ENCODE results near the gene DNAI2.

Gene DNAI2

DNA sequence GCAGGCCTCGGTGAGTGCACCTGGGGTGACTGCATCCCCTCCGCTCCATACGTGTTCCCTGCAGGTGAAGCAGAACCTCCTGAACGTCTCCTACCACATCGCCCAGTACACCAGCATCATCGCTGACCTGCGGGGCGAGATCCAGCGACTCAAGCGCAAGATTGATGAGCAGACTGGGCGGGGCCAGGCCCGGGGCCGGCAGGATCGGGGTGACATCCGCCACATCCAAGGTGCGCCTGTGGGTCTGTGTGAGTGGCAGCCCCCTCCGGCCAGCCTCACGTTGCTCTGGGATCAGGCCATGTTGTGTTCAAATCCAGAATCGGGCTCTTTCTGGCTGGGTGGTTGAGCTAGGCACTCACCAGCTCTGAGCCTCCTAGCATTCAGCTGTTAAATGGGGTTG lies 75.1 kb downstream of the DNAI2 start:
- ChIA-PET CTCF (no interaction called here), POLR2A (no interaction called here)
- TF ChIP-seq, protein P1, sequence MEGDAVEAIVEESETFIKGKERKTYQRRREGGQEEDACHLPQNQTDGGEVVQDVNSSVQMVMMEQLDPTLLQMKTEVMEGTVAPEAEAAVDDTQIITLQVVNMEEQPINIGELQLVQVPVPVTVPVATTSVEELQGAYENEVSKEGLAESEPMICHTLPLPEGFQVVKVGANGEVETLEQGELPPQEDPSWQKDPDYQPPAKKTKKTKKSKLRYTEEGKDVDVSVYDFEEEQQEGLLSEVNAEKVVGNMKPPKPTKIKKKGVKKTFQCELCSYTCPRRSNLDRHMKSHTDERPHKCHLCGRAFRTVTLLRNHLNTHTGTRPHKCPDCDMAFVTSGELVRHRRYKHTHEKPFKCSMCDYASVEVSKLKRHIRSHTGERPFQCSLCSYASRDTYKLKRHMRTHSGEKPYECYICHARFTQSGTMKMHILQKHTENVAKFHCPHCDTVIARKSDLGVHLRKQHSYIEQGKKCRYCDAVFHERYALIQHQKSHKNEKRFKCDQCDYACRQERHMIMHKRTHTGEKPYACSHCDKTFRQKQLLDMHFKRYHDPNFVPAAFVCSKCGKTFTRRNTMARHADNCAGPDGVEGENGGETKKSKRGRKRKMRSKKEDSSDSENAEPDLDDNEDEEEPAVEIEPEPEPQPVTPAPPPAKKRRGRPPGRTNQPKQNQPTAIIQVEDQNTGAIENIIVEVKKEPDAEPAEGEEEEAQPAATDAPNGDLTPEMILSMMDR (IDR thresholded peaks at IDR 0.05; ENCODE audit: control extremely low read depth, extremely low read depth, low read depth, missing control alignments): no peak
- no peak for DNase-seq (ENCODE audit: extremely low spot score)

DNA sequence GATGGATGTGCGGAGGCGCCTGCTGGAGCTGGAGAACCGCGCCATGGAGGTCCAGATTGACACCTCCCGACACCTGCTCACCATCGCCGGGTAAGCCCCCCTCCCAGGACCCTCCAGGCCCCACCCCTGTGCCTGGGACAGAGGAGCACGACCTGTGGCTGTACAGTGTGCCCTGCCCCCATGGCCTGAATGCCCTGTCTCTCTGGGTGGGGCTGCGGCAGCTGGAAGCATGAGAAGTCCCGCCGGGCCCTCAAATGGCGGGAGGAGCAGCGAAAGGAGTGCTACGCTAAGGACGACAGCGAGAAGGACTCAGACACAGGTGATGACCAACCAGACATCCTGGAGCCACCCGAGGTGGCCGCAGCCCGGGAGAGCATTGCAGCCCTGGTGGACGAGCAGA lies 76.5 kb downstream of the DNAI2 start:
- ChIA-PET POLR2A (no interaction called here), CTCF (interaction anchor here (0.8 to 1.6 kb wide), 3 partner anchors 13 to 139 kb away, joined by 3 read pairs; no protein-coding TSS in a partner anchor)
- DNase-seq (ENCODE audit: extremely low spot score): no peak
- TF ChIP-seq, protein P1 (IDR thresholded peaks at IDR 0.05; ENCODE audit: control extremely low read depth, extremely low read depth, low read depth, missing control alignments): no peak

GRCh38 chr17:74351552-74352210 lies 77.6 kb downstream of the DNAI2 start:
- POLR2A ChIA-PET: no interaction called here
- CTCF ChIA-PET: interaction anchor here (1.5 to 2.2 kb wide), 7 partner anchors 11 to 142 kb away, joined by 3 to 17 read pairs (median 3); partner anchors contain the start of genes BTBD17 and GPR142

GRCh38 chr17:74353446-74354060 lies 79.5 kb downstream of the DNAI2 start:
- TF ChIP-seq, protein P1 (IDR thresholded peaks at IDR 0.05; ENCODE audit: control extremely low read depth, extremely low read depth, low read depth, missing control alignments): no peak
- ChIA-PET POLR2A (no interaction called here), CTCF (interaction anchor here (0.9 to 2.2 kb wide), 5 partner anchors 9 to 117 kb away, joined by 3 to 17 read pairs (median 5); partner anchors contain the start of genes BTBD17 and GPR142)
- DNase-seq (ENCODE audit: extremely low spot score): no peak

More at GRCh38 chr17:74351552-74352210, 77.6 kb downstream of the DNAI2 start:
- DNase-seq (ENCODE audit: extremely low spot score): no peak
- TF ChIP-seq, protein P1 (IDR thresholded peaks at IDR 0.05; ENCODE audit: control extremely low read depth, extremely low read depth, low read depth, missing control alignments): no peak

GRCh38 chr17:74354123-74354522 lies 80.1 kb downstream of the DNAI2 start:
- ChIA-PET POLR2A (no interaction called here), CTCF (interaction anchor here (1.3 to 4.6 kb wide), 3 partner anchors 14 to 117 kb away, joined by 3 to 24 read pairs (median 17); partner anchors contain the start of gene GPR142)
- peak; percentile 84 for DNase-seq (ENCODE audit: extremely low spot score)
- TF ChIP-seq, protein P1 (IDR thresholded peaks at IDR 0.05; ENCODE audit: control extremely low read depth, extremely low read depth, low read depth, missing control alignments): peak; percentile 79

DNA sequence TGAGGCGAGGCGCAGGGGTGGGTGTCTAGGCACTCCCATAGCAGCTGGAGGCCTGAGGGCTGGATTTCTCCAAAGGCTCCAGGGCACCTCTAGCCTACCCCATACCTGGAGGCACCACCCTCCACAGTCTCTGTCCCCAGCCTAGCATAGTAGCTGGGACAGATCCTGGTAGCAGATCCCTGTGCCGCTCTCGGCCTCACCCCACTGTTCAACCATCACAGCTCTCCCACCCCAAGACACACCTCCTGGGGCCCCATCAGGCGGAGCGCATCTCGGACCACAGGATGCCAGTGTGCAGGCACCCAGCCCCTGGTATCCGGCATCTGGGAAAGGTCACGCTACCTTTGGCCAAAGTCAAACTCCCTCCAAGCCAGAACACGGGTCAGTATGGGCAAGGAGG lies 80.5 kb downstream of the DNAI2 start:
- CTCF ChIA-PET: interaction anchor here (4.6 kb wide), 1 partner anchor 14 kb away, joined by 24 read pairs; the partner anchor contains the start of gene GPR142
- TF ChIP-seq, protein P1 (IDR thresholded peaks at IDR 0.05; ENCODE audit: control extremely low read depth, extremely low read depth, low read depth, missing control alignments): no peak
- DNase-seq (ENCODE audit: extremely low spot score): no peak
- POLR2A ChIA-PET: no interaction called here
